Measurements from ENCODE around the gene CYTH1. TPM values are rescaled to one million over a fixed set of nuclear protein-coding genes. Genes with fewer than 3 reads are reported as not detected.

CYTH1 gene
- total RNA-seq, 1 experiment from 2014 or later: 9.7 TPM

DNA sequence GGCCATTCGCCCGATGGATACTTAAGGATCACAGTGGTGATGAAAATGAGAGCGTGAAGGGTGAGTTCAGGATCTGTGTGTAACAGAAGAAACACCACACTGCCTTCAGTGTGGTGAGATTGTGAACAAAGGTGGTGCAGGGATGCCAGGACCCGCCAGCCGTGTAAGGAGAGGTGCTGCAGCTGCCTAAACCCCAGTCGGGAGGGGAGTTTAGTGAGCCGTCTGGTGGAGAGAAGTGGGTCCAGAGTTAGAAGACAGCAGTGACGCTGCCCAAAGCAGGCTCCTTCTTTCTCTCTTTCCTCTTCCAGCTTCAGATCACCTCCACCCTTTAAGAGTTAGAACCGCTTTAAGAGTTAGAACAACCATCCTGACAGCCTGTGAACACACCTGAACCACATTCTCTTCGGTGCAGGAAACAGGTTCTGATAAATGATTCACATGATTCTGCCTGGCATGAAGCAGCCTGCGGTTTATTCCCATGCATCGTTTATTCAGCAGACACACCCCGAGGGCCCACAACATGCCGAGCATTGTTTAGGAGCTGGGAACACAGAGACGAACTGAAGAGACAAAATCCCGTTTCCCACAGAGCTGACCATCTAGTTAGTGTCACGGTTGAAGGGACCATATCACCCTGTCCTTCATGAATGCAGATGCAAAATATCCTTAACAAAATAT lies 120.8 kb downstream of the CYTH1 start:
- Histone ChIP-seq H4K8ac (replicated peaks; ENCODE audit: insufficient read length, low read depth, low read length) (no peak overlapping the region), H3K4me1 (ENCODE audit: insufficient read depth, low read length) (no peaks in the 10 kb centered on the region), H3T11ph (ENCODE audit: low read length) (no peak overlapping the region), H4K5ac (ENCODE audit: insufficient read length, low read depth, low read length) (no peak overlapping the region), H3K27ac (ENCODE audit: insufficient read length, low read depth, low read length) (no peak overlapping the region), H2AK5ac (ENCODE audit: insufficient read length, low read length) (no peak overlapping the region), H2BK120ac (ENCODE audit: low read depth, low read length, poor library complexity, severe bottlenecking) (no peak overlapping the region), H4K91ac (ENCODE audit: insufficient read length, low read depth, low read length) (no peak overlapping the region), H3K14ac (ENCODE audit: insufficient read depth, low read length) (no peak overlapping the region), H3K23me2 (ENCODE audit: insufficient read length, low read depth, low read length, poor library complexity, severe bottlenecking) (no peaks in the 10 kb centered on the region), H3K4ac (ENCODE audit: low read depth, low read length) (no peak overlapping the region), H3K9ac (ENCODE audit: extremely low read depth, insufficient read length, low read length) (no peak overlapping the region), H2BK15ac (ENCODE audit: low read depth, low read length) (no peak overlapping the region), H3K18ac (ENCODE audit: insufficient read length, low read depth, low read length) (no peak overlapping the region), H3K23ac (ENCODE audit: insufficient read length, low read depth, low read length) (no peak overlapping the region), H2BK12ac (ENCODE audit: insufficient read length, low read depth, low read length) (no peak overlapping the region), H3K79me1 (ENCODE audit: insufficient read depth, low read depth, low read length, poor library complexity, severe bottlenecking) (no peaks in the 10 kb centered on the region), H2BK5ac (ENCODE audit: insufficient read length, low read length) (no peak overlapping the region), H3K27me3 (ENCODE audit: insufficient read depth, low read length) (no peaks in the 10 kb centered on the region), H3K56ac (ENCODE audit: insufficient read length, low read depth, low read length) (no peak overlapping the region), H3K79me2 (ENCODE audit: insufficient read depth, low read length) (no peaks in the 10 kb centered on the region), H2BK20ac (ENCODE audit: low read depth, low read length, poor library complexity, severe bottlenecking) (no peak overlapping the region), H2AFZ (ENCODE audit: low read length) (no peak overlapping the region), H3K4me2 (ENCODE audit: insufficient read depth, insufficient read length, low read length) (no peak overlapping the region), H3K9me3 (ENCODE audit: control insufficient read depth, low read depth, low read length) (no peaks in the 10 kb centered on the region), H4K20me1 (ENCODE audit: control insufficient read depth, insufficient read depth, insufficient read length) (no peaks in the 10 kb centered on the region)
- WGBS (ENCODE audit: extremely low coverage, insufficient read length, low lambda C conversion rate): no CpG with 5 or more reads among the region's 17 CpGs
- Mint-ChIP-seq H3K4me3 (no peak overlapping the region), H3K4me1 (peaks cover 1 to 3% of the 10 kb centered on the region in 2 experiments; a peak in 3 of 4 replicates), H3K27me3 (ENCODE audit: low read depth) (peaks cover 2% of the 10 kb centered on the region), H3K36me3 (ENCODE audit: insufficient read depth in 1 of 3, low read depth in 3 of 3) (peaks cover 0 to 2% (median 0%) of the 10 kb centered on the region in 3 experiments; a peak in 1 of 7 replicates), H3K27ac (peak overlapping the region in 1 of 3 experiments; percentile 38; a peak in 1 of 7 replicates), H3K9me3 (no peaks in the 10 kb centered on the region)
- TF ChIP-seq CTCF (conservative IDR thresholded peaks at IDR 0.05): no peak
- no peak for DNase-seq
